HEK293 (cell line): Measurements from ENCODE around the gene GPR3.

ENCODE experiments used
- CTCF ChIA-PET: fragments of 350-600 bp; formaldehyde crosslinking; extraction: SDS; loops from one replicate; lab custom pipeline; 2021; ENCODE audit warnings: antibody characterized with exemption; lab: Yijun Ruan, JAX
- POLR2A ChIA-PET: fragments of 300-600 bp; formaldehyde crosslinking; extraction: SDS; loops from one replicate; lab custom pipeline; 2020; ENCODE audit warnings: antibody characterized with exemption, inconsistent platforms; lab: Yijun Ruan, JAX
- H3K27ac ChIP-seq: fragments of 200-500 bp; sonication (Bioruptor generic); 2 replicates; pipeline ENCODE4 v1.5.1; 2014; ENCODE audit warnings: low read depth, low read length, control low read depth, inconsistent platforms; ENCODE audit errors: extremely low read depth
- H3K36me3 ChIP-seq, 2 experiments: fragments of 200-500 bp in 1 of 2; sonication (Bioruptor generic) in 1 of 2; 1 replicate in 1 of 2; 2 replicates in 1 of 2; pipeline ENCODE4 v1.5.1; 2014 to 2017; ENCODE audit warnings: inconsistent platforms in 2 of 2, low read length in 2 of 2; ENCODE audit not compliant: control insufficient read depth in 2 of 2, insufficient read depth in 1 of 2
- H3K4me1 ChIP-seq: fragments of 200-500 bp; sonication (Bioruptor generic); 2 replicates; pipeline ENCODE4 v1.5.1; 2014; ENCODE audit warnings: mild to moderate bottlenecking, low read length, inconsistent platforms; ENCODE audit not compliant: control insufficient read depth, insufficient read depth
- H3K4me3 ChIP-seq: 2 replicates; pipeline ENCODE4 v1.5.1; 2011; ENCODE audit warnings: low read depth, mild to moderate bottlenecking, control low read depth, low read length, moderate library complexity
- H3K9me3 ChIP-seq: fragments of 200-500 bp; sonication (Bioruptor generic); 2 replicates; pipeline ENCODE4 v1.5.1; 2014; ENCODE audit warnings: low read depth, low read length, inconsistent platforms; ENCODE audit not compliant: control insufficient read depth, insufficient read depth
- BCL11B ChIP-seq: fragments of 450-650 bp; formaldehyde crosslinking; IDR thresholded peaks from 2 replicates; pipeline ENCODE4 v1.5.1; 2016; ENCODE audit warnings: low read depth, missing biosample characterization, missing genetic modification characterization
- EGR2 ChIP-seq: fragments of 450-650 bp; formaldehyde crosslinking; IDR thresholded peaks from 2 replicates; pipeline ENCODE4 v1.5.1; 2016; ENCODE audit warnings: low read depth, missing biosample characterization, missing genetic modification characterization
- GFI1B ChIP-seq: fragments of 450-650 bp; formaldehyde crosslinking; IDR thresholded peaks from 2 replicates; pipeline ENCODE4 v1.5.1; 2016; ENCODE audit warnings: missing biosample characterization, missing genetic modification characterization
- KLF8 ChIP-seq: fragments of 450-650 bp; formaldehyde crosslinking; IDR thresholded peaks from 2 replicates; pipeline ENCODE4 v1.5.1; 2016; ENCODE audit warnings: missing biosample characterization, missing genetic modification characterization
- KLF9 ChIP-seq: fragments of 450-650 bp; formaldehyde crosslinking; IDR thresholded peaks from 2 replicates; pipeline ENCODE4 v1.5.1; 2016; ENCODE audit warnings: missing biosample characterization, missing genetic modification characterization, low read depth
- SCRT1 ChIP-seq: fragments of 450-650 bp; formaldehyde crosslinking; IDR thresholded peaks from 2 replicates; pipeline ENCODE4 v1.5.1; 2016; ENCODE audit warnings: missing biosample characterization, missing genetic modification characterization, borderline replicate concordance
- SCRT2 ChIP-seq: fragments of 450-650 bp; formaldehyde crosslinking; IDR thresholded peaks from 2 replicates; pipeline ENCODE4 v1.5.1; 2016; ENCODE audit warnings: missing biosample characterization, missing genetic modification characterization
- SP3 ChIP-seq: fragments of 450-650 bp; formaldehyde crosslinking; IDR thresholded peaks from 2 replicates; pipeline ENCODE4 v1.5.1; 2016; ENCODE audit warnings: missing biosample characterization, missing genetic modification characterization
- ZEB2 ChIP-seq: fragments of 450-650 bp; formaldehyde crosslinking; IDR thresholded peaks from 2 replicates; pipeline ENCODE4 v1.5.1; 2016; ENCODE audit warnings: missing biosample characterization, missing genetic modification characterization
- ZNF132 ChIP-seq: fragments of 450-650 bp; formaldehyde crosslinking; IDR thresholded peaks from 2 replicates; pipeline ENCODE4 v1.5.1; 2017; ENCODE audit warnings: missing biosample characterization, missing genetic modification characterization, borderline replicate concordance
- ZNF133 ChIP-seq: fragments of 450-650 bp; formaldehyde crosslinking; IDR thresholded peaks from 2 replicates; pipeline ENCODE4 v1.5.1; 2016; ENCODE audit warnings: missing biosample characterization, missing genetic modification characterization
- ZNF146 ChIP-seq: fragments of 450-650 bp; formaldehyde crosslinking; IDR thresholded peaks from 2 replicates; pipeline ENCODE4 v1.5.1; 2016; ENCODE audit warnings: missing biosample characterization, missing genetic modification characterization
- ZNF169 ChIP-seq: fragments of 450-650 bp; formaldehyde crosslinking; IDR thresholded peaks from 2 replicates; pipeline ENCODE4 v1.5.1; 2016; ENCODE audit warnings: missing biosample characterization, missing genetic modification characterization
- ZNF202 ChIP-seq: fragments of 450-650 bp; formaldehyde crosslinking; IDR thresholded peaks from 2 replicates; pipeline ENCODE4 v1.5.1; 2016; ENCODE audit warnings: missing biosample characterization, missing genetic modification characterization, borderline replicate concordance
- ZNF335 ChIP-seq: fragments of 450-650 bp; formaldehyde crosslinking; conservative IDR thresholded peaks from 2 replicates; pipeline ENCODE4 v1.5.1; 2016; ENCODE audit warnings: missing biosample characterization, missing genetic modification characterization
- ZNF501 ChIP-seq: fragments of 450-650 bp; formaldehyde crosslinking; IDR thresholded peaks from 2 replicates; pipeline ENCODE4 v1.5.1; 2016; ENCODE audit warnings: missing biosample characterization, missing genetic modification characterization
- ZNF558 ChIP-seq: fragments of 450-650 bp; formaldehyde crosslinking; IDR thresholded peaks from 2 replicates; pipeline ENCODE4 v1.5.1; 2016; ENCODE audit warnings: missing biosample characterization, missing genetic modification characterization
- ZNF561 ChIP-seq: fragments of 450-650 bp; IDR thresholded peaks from 2 replicates; pipeline ENCODE4 v1.5.1; 2018; ENCODE audit warnings: missing biosample characterization, missing genetic modification characterization, borderline replicate concordance
- ZNF571 ChIP-seq: fragments of 450-650 bp; formaldehyde crosslinking; IDR thresholded peaks from 2 replicates; pipeline ENCODE4 v1.5.0; 2017; ENCODE audit warnings: missing biosample characterization, missing genetic modification characterization
- ZNF600 ChIP-seq: fragments of 450-650 bp; formaldehyde crosslinking; IDR thresholded peaks from 2 replicates; pipeline ENCODE4 v1.5.1; 2016; ENCODE audit warnings: missing biosample characterization, missing genetic modification characterization
- ZNF654 ChIP-seq: fragments of 450-650 bp; formaldehyde crosslinking; IDR thresholded peaks from 2 replicates; pipeline ENCODE4 v1.5.1; 2016; ENCODE audit warnings: low read depth, missing biosample characterization, missing genetic modification characterization
- ZNF660 ChIP-seq: fragments of 450-650 bp; IDR thresholded peaks from 2 replicates; pipeline ENCODE4 v1.5.1; 2018; ENCODE audit warnings: missing biosample characterization, mild to moderate bottlenecking, missing genetic modification characterization
- ZSCAN30 ChIP-seq: fragments of 450-650 bp; IDR thresholded peaks from 2 replicates; pipeline ENCODE4 v1.5.1; 2018; ENCODE audit warnings: missing biosample characterization, mild to moderate bottlenecking, missing genetic modification characterization, moderate library complexity
- TF ChIP-seq, protein P1 (sequence below): fragments of 450-650 bp; formaldehyde crosslinking; IDR thresholded peaks from 2 replicates; pipeline ENCODE4 v1.5.1; 2016; ENCODE audit warnings: missing biosample characterization, missing genetic modification characterization
- TF ChIP-seq, protein P2 (sequence below): sonication (generic); formaldehyde crosslinking; IDR thresholded peaks from 2 replicates; pipeline ENCODE4 v1.8.1; 2022; ENCODE audit warnings: mild to moderate bottlenecking, moderate library complexity, missing genetic modification reagents
- TF ChIP-seq, protein P3 (sequence below): fragments of 450-650 bp; formaldehyde crosslinking; IDR thresholded peaks from 2 replicates; pipeline ENCODE4 v1.5.1; 2017; ENCODE audit warnings: missing biosample characterization, missing genetic modification characterization
- TF ChIP-seq, protein P4 (sequence below): fragments of 450-650 bp; formaldehyde crosslinking; IDR thresholded peaks from 2 replicates; pipeline ENCODE4 v1.5.1; 2016; ENCODE audit warnings: missing biosample characterization, missing genetic modification characterization

GPR3 gene

DNA sequence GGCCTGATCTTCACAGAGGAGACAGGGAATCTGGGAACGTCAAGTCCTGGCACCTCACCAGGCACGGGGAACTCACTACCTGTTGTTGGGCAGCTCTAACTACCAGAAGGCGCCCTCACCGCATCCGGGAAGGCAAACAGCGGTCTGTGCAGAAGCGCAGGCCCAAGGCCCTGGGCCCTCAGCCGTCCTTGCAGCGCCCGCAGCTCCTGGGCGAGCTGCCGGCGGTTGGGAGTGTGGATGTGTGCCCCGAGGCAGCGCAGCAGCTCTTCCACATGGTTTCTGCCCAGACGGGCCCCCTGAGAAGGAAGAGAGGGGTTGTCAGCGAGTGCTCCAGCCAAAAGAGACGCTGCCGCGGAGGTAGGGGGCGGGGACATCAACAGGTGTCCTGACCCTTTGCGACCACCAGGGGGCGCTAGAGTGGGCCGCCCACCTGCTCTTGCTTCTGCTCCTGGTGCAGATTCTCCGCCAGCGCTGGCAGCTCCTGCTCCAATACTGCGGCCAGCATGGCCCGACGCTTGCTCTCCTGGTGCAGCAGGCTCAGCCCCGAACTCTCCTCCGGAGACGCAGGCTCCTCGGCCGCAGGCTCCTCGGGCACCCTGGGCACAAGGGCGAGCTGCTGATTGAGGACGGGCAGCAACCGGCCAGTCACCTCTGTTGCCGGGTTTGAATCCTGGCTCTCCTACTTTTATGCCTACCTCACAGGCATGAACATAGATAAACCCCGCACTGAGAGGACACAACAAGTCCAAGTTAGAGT lies 35.0 kb upstream of the GPR3 start (continued):
- TF ChIP-seq, protein P1, sequence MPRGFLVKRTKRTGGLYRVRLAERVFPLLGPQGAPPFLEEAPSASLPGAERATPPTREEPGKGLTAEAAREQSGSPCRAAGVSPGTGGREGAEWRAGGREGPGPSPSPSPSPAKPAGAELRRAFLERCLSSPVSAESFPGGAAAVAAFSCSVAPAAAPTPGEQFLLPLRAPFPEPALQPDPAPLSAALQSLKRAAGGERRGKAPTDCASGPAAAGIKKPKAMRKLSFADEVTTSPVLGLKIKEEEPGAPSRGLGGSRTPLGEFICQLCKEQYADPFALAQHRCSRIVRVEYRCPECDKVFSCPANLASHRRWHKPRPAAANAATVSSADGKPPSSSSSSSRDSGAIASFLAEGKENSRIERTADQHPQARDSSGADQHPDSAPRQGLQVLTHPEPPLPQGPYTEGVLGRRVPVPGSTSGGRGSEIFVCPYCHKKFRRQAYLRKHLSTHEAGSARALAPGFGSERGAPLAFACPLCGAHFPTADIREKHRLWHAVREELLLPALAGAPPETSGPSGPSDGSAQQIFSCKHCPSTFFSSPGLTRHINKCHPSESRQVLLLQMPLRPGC (tag by site-specific recombination): no peak
- TF ChIP-seq EGR2 (tag by site-specific recombination): peak; percentile 81
- TF ChIP-seq KLF8 (tag by site-specific recombination): peak; percentile 50; the same call in 1 of the 2 replicates
- TF ChIP-seq, protein P2, sequence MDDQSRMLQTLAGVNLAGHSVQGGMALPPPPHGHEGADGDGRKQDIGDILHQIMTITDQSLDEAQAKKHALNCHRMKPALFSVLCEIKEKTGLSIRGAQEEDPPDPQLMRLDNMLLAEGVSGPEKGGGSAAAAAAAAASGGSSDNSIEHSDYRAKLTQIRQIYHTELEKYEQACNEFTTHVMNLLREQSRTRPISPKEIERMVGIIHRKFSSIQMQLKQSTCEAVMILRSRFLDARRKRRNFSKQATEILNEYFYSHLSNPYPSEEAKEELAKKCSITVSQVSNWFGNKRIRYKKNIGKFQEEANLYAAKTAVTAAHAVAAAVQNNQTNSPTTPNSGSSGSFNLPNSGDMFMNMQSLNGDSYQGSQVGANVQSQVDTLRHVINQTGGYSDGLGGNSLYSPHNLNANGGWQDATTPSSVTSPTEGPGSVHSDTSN (CRISPR knock-in tag): peak; percentile 67; the same call in 1 of the 2 replicates
- no peak for TF ChIP-seq ZNF571
- TF ChIP-seq SCRT2 (tag by site-specific recombination): peak; percentile 100
- peak; percentile 50; the same call in 1 of the 2 replicates for TF ChIP-seq SP3 (tag by site-specific recombination)
- peak; percentile 100 for TF ChIP-seq SCRT1 (tag by site-specific recombination)
- peak; percentile 96 for TF ChIP-seq ZNF600 (tag by site-specific recombination)
- TF ChIP-seq ZNF660 (tag by site-specific recombination): 0 out of 2 replicates have a peak, but pooled peaks have one; percentile 57
- TF ChIP-seq KLF9 (tag by site-specific recombination): peak; percentile 89
- TF ChIP-seq ZNF335 (tag by site-specific recombination): peak; percentile 36; the same call in 1 of the 2 replicates
- TF ChIP-seq, protein P3, sequence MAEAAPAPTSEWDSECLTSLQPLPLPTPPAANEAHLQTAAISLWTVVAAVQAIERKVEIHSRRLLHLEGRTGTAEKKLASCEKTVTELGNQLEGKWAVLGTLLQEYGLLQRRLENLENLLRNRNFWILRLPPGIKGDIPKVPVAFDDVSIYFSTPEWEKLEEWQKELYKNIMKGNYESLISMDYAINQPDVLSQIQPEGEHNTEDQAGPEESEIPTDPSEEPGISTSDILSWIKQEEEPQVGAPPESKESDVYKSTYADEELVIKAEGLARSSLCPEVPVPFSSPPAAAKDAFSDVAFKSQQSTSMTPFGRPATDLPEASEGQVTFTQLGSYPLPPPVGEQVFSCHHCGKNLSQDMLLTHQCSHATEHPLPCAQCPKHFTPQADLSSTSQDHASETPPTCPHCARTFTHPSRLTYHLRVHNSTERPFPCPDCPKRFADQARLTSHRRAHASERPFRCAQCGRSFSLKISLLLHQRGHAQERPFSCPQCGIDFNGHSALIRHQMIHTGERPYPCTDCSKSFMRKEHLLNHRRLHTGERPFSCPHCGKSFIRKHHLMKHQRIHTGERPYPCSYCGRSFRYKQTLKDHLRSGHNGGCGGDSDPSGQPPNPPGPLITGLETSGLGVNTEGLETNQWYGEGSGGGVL (tag by site-specific recombination): no peak
- TF ChIP-seq ZEB2 (tag by site-specific recombination): 0 out of 2 replicates have a peak, but pooled peaks have one; percentile 46
- TF ChIP-seq ZNF654 (tag by site-specific recombination): peak; percentile 28; the same call in 1 of the 2 replicates

DNA sequence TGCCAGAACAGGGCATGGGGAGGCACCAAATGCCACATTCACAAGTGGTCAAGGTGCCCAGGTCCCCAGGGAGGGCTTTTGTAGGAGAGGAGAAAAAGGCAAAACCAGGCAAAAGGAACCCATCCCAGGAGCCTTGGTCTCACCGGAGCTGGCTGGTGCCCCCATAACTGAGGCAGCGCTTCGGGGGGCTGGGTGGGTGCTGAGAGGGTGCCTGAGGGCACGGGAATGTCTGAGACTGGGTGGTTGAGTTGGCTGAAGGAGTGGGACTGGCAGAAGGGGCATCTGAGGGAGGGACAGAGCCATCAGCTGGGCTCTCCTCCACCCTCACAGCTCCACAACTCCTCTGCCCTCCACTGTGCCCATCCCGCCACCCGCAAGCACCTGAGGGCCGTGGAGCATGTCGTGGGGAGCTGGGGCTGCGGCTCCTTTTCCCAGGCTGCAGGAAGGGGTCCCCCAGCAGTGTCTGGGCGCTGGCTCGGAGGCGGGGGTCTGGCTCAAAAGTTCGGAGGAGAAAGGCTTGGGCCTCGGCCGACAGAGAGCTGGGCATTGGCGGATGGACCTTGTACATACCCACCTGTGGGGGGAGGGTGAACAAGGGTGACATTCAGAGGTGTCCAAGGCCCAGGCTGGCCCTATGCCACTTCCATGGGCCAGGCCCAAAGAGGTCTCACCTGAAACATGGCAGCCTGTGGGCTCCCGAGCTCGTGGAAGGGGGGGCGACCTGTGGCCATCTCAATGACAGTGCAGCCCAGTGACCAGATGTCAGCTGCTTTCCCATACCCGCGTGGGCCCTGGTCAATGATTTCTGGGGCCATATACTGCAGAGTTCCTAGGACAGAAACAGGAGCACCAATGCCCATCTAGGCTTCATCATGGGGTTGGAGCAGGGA lies 34.1 kb upstream of the GPR3 start:
- ChIA-PET POLR2A (interaction anchor here (4.4 kb wide), 1 partner anchor 8 kb away, joined by 23 read pairs; the partner anchor contains the start of gene MAP3K6), CTCF (interaction anchor here (0.5 to 7.8 kb wide), 28 partner anchors 9 to 373 kb away, joined by 3 to 84 read pairs (median 5); partner anchors contain the start of genes MAP3K6 and SYTL1)
- Histone ChIP-seq H3K9me3 (no peaks in the 10 kb centered on the region), H3K4me1 (no peaks in the 10 kb centered on the region), H3K27ac (no peak overlapping the region), H3K36me3 (peaks cover 0 to 55% of the 10 kb centered on the region in 2 experiments; a peak in 1 of 3 replicates), H3K4me3 (no peak overlapping the region)
- TF ChIP-seq ZNF146 (no peak), ZNF133 (tag by site-specific recombination) (no peak), BCL11B (tag by site-specific recombination) (no peak), ZNF169 (tag by site-specific recombination) (no peak), ZNF561 (tag by site-specific recombination) (no peak), ZSCAN30 (tag by site-specific recombination) (no peak), GFI1B (tag by site-specific recombination) (no peak), ZNF501 (tag by site-specific recombination) (no peak), ZNF558 (tag by site-specific recombination) (no peak), ZNF202 (tag by site-specific recombination) (no peak), ZNF571 (no peak), ZNF132 (no peak)
- TF ChIP-seq, protein P4, sequence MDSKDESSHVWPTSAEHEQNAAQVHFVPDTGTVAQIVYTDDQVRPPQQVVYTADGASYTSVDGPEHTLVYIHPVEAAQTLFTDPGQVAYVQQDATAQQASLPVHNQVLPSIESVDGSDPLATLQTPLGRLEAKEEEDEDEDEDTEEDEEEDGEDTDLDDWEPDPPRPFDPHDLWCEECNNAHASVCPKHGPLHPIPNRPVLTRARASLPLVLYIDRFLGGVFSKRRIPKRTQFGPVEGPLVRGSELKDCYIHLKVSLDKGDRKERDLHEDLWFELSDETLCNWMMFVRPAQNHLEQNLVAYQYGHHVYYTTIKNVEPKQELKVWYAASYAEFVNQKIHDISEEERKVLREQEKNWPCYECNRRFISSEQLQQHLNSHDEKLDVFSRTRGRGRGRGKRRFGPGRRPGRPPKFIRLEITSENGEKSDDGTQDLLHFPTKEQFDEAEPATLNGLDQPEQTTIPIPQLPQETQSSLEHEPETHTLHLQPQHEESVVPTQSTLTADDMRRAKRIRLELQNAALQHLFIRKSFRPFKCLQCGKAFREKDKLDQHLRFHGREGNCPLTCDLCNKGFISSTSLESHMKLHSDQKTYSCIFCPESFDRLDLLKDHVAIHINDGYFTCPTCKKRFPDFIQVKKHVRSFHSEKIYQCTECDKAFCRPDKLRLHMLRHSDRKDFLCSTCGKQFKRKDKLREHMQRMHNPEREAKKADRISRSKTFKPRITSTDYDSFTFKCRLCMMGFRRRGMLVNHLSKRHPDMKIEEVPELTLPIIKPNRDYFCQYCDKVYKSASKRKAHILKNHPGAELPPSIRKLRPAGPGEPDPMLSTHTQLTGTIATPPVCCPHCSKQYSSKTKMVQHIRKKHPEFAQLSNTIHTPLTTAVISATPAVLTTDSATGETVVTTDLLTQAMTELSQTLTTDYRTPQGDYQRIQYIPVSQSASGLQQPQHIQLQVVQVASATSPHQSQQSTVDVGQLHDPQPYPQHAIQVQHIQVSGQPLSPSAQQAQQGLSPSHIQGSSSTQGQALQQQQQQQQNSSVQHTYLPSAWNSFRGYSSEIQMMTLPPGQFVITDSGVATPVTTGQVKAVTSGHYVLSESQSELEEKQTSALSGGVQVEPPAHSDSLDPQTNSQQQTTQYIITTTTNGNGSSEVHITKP (tag by site-specific recombination): no peak
